ENCODE measurements around the gene EHD4. TPM values are rescaled to one million over a fixed set of nuclear protein-coding genes. Genes with fewer than 3 reads are reported as not detected.

The EHD4 gene
- total and polyA plus RNA-seq, 12 donors = 23.4 to 62.7 (median 43.2) TPM

DNA sequence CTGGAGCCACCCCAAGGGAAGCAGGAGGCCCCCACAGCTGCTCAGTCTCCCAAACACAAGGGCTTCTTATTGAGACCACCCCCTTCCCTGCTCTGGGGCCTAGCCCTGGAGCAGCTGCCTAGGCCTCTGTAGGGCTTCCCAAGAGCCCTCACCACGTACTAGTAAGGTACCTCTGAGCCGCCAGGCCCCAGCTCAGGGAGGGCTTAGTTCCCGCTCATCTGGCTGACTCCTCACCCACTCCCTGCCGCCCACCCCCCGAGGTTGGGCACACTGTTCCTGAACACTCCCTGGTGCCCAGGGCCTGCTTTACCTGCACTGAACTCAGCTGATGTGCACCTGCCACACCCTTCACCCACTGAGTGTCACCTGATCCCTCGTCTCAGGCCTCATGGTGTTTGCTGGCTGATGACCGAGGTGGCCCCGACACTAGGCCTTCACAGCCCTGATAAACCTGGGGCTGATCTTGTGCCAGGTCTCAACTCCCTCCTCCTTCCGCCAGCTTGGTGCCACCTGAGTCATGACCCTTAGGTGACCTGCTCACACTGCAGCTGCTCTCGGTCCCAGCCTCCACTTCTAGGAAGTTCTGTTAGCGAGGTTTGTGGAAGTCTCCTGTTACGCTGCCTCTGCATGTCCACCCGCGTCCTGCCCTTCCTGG, 60.5 kb downstream of the EHD4 start:
- peaks cover 0 to 82% (median 26%) of the 10 kb centered on the region in 9 donors for H3K36me3 ChIP-seq
- H3K9me3 ChIP-seq = no peaks in the 10 kb centered on the region
- H3K27ac ChIP-seq = peak overlapping the region in 9 of 10 donors; percentile 61 to 87 (median 78)
- ATAC-seq (peak in 2 of 8 donors; percentile 1 to 7), DNase-seq (no peak)
- H3K4me1 ChIP-seq = peaks cover 11 to 80% (median 59%) of the 10 kb centered on the region in 9 donors
- H3K4me3 ChIP-seq = no peak overlapping the region
- H3K27me3 ChIP-seq = no peaks in the 10 kb centered on the region
- TF ChIP-seq, protein P1, sequence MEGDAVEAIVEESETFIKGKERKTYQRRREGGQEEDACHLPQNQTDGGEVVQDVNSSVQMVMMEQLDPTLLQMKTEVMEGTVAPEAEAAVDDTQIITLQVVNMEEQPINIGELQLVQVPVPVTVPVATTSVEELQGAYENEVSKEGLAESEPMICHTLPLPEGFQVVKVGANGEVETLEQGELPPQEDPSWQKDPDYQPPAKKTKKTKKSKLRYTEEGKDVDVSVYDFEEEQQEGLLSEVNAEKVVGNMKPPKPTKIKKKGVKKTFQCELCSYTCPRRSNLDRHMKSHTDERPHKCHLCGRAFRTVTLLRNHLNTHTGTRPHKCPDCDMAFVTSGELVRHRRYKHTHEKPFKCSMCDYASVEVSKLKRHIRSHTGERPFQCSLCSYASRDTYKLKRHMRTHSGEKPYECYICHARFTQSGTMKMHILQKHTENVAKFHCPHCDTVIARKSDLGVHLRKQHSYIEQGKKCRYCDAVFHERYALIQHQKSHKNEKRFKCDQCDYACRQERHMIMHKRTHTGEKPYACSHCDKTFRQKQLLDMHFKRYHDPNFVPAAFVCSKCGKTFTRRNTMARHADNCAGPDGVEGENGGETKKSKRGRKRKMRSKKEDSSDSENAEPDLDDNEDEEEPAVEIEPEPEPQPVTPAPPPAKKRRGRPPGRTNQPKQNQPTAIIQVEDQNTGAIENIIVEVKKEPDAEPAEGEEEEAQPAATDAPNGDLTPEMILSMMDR (IDR thresholded peaks at IDR 0.05) = no peak
- intact Hi-C loops (cut with DNase I) = loop anchor here in 3 of 10 donors (5.0 to 10.0 kb wide), 3 partner anchors 45 to 63 kb away; partner anchors contain the start of gene EHD4 (in 1 of the 3)
- WGBS, 2 donors = 76 to 77% methylated on average over 14 of the region's 14 CpGs

DNA sequence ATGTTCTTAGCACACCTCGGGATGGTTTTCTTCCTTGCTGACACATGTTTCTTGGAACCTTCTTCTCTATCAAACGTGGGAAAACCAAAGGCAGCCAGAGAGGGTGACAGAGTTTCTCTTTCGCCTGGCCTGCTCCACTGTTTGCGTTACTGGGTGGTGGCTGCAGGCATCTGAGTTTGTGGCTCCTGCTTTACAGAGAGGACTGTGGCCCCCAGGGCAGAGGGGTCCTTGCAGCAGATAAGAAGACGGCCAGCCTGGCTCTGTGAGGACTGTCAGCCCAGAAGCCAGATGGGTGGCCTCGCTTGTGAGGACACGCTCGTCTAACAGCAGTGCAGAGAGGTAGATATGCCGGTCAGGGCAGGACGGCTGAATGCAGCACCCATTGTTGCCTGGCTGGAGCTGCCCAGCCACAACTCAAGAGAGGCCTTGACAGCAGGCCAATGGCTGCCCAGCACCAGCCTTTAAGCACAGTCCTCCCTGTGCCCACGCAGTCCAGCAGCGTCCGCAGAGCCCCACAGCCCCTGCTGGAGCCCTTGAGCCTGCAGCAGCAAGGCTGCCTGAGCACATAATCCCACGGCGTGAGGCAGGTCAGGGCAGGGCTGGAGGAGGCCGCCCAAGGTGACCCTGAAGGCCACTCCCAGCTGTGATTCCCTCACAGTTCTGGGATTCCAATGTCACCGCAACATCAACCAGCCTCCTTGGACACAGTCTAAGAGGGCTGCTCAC, 63.5 kb downstream of the EHD4 start:
- peaks cover 10 to 67% (median 49%) of the 10 kb centered on the region in 9 donors for H3K4me1 ChIP-seq
- H3K27ac ChIP-seq = peak overlapping the region in 9 of 10 donors; percentile 24 to 78 (median 65)
- peak in 6 of 8 donors; percentile 12 to 35 (median 26) for ATAC-seq

DNA sequence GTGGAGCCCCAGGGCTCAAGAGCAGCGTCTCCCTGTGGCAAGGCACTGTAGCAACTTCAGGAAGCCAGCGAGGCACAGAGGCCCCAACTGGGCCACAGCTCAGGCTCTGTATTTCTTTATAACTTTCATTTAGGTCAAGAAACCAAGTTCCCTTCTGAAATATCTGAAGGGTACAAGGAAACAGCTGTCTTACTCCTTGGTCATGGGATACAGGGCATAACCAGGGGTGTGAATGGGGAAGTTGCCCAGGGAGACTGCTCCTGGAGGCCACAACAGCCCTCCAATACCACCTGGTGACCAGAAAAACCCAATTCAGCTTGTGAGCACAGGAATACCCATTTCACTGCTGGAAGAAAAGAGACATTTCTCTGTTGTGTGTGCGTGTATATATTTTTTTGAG, 65.2 kb downstream of the EHD4 start:
- 90 to 94% methylated on average over 3 of the region's 3 CpGs for WGBS, 2 donors
- no peak overlapping the region for H3K4me3 ChIP-seq
- peak overlapping the region in 3 of 10 donors; percentile 26 to 64 (median 26) for H3K27ac ChIP-seq
- no peaks in the 10 kb centered on the region for H3K27me3 ChIP-seq
- intact Hi-C loops (cut with DNase I) = loop anchor here in 4 of 10 donors (5.0 to 10.0 kb wide), 4 partner anchors 48 to 148 kb away; partner anchors contain the start of genes PLA2G4B (in 2 of the 4) and MAPKBP1 (in 1 of the 4)
- ATAC-seq (no peak), DNase-seq (no peak)
- peaks cover 0 to 95% (median 38%) of the 10 kb centered on the region in 9 donors for H3K36me3 ChIP-seq
- no peaks in the 10 kb centered on the region for H3K9me3 ChIP-seq
- TF ChIP-seq, protein P1 (IDR thresholded peaks at IDR 0.05) = no peak
- H3K4me1 ChIP-seq = peaks cover 3 to 55% (median 36%) of the 10 kb centered on the region in 9 donors

More for the DNA sequence above, 63.5 kb downstream of the EHD4 start:
- H3K9me3 ChIP-seq = no peaks in the 10 kb centered on the region
- no peaks in the 10 kb centered on the region for H3K27me3 ChIP-seq
- peak in 1 of 2 donors; percentile 40 for DNase-seq
- intact Hi-C loops (cut with DNase I) = loop anchor here in 4 of 10 donors (5.0 to 10.0 kb wide), 4 partner anchors 46 to 146 kb away; partner anchors contain the start of genes PLA2G4B (in 2 of the 4) and MAPKBP1 (in 1 of the 4)
- no peak overlapping the region for H3K4me3 ChIP-seq
- peaks cover 0 to 97% (median 29%) of the 10 kb centered on the region in 9 donors for H3K36me3 ChIP-seq
- TF ChIP-seq, protein P1 (IDR thresholded peaks at IDR 0.05) = no peak
- 62 to 64% methylated on average over 17 of the region's 17 CpGs for WGBS, 2 donors

DNA sequence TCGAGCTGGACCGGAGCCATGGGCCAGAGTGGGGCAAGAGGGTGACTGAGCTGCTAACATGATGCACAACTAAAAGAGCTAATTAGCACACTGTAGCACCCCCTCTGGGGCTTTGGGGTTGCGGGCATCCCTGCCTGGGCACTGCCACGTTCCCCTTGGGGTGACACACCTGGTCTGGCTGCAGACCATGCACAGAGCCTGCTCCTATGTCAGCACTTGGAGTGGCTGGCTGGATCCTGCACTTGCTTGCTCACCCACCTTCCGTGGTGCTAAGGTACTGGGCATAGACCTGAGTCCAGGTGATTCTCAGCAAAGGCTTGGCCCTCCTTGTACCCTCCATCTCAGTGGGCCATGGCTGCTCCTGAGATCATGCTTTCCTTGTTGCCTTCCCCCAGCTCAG, 65.7 kb downstream of the EHD4 start:
- Histone ChIP-seq H3K4me3 (no peak overlapping the region), H3K9me3 (no peaks in the 10 kb centered on the region), H3K27ac (peak overlapping the region in 3 of 10 donors; percentile 26 to 64 (median 26)), H3K27me3 (no peaks in the 10 kb centered on the region), H3K36me3 (peaks cover 0 to 93% (median 38%) of the 10 kb centered on the region in 9 donors), H3K4me1 (peaks cover 3 to 50% (median 31%) of the 10 kb centered on the region in 9 donors)
- 96% methylated on average over 5 of the region's 5 CpGs for WGBS, 2 donors
- intact Hi-C loops (cut with DNase I) = loop anchor here in 4 of 10 donors (5.0 to 10.0 kb wide), 4 partner anchors 48 to 148 kb away; partner anchors contain the start of genes PLA2G4B (in 2 of the 4) and MAPKBP1 (in 1 of the 4)
- no peak for ATAC-seq
- TF ChIP-seq, protein P1 (IDR thresholded peaks at IDR 0.05) = no peak
- no peak for DNase-seq
